NCI-H2029 (cell line): ENCODE data around the gene ZNF831.

ENCODE experiments used
- DNase-seq: peaks from one replicate; lab custom pipeline; 2025; lab: John Stamatoyannopoulos, UW

The ZNF831 gene

GRCh38 chr20:59163631-59164530, at the start of gene ZNF831:
Gene ZNF831 (plus strand): TSS chr20:59163821. CDS start chr20:59191020, 27,199 bp downstream.
- no peak for DNase-seq

DNA sequence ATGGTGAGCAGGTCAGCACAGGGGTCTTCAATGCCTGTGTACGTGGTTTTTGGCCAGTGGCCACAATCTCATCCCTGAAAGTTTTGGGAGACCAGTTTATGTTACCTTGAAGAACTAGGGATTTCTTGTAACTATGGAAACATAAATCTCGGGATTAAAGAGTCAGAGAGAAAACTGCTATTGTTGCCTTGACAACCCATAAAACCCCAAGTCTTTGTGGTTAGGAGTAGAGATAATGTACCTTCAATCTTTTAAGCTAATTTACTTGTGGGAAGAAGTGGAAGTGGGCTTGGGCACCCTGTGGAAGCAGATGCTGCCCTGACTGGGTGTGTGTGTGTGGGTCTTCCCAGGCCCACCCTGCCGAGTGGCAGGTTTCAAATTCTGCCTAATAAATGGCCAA, 46.1 kb upstream of the ZNF831 start:
- DNase-seq, result no peak

DNA sequence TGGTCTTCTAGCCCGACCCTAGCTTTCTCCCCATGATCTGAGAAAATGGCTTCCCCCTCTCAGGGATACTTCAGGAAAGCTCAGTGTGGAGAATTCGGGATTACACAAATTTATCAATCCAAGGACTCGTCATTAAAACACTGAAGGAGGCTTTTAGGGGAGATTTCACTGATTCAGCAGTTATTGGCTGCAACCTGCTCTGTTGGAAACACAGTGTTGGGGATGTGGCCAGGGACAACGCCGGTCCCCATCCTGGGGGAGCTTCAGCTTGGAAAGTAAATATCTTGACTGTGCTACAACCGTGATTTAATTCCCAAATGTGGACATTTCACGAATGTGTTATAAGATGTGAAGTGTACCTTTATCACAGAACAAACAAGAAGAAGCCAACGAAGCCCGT, 44.8 kb upstream of the ZNF831 start:
- DNase-seq, result no peak

GRCh38 chr20:59120491-59120890, 43.1 kb upstream of the ZNF831 start:
- no peak for DNase-seq

DNA sequence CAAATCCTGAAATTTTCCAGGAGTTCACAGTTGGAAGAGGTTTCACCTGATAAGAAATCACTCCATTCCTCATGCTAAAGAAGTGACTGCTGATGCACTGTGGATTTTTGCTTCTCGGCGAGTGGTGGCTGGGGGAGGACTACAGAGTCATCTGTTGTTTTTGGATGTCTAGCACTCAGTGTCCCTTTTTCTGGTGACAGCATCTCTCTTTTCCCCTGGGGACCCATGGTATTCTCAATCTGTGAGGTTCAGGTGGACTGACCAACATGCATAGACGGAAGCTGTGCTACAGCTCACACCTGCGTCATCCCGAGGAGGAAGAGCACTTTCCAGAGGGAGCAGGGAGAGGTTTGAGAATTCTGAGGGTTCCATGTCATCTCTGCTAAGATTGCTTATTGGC, 42.7 kb upstream of the ZNF831 start:
- no peak for DNase-seq

GRCh38 chr20:59121714-59122565, 41.7 kb upstream of the ZNF831 start:
- no peak for DNase-seq

DNA sequence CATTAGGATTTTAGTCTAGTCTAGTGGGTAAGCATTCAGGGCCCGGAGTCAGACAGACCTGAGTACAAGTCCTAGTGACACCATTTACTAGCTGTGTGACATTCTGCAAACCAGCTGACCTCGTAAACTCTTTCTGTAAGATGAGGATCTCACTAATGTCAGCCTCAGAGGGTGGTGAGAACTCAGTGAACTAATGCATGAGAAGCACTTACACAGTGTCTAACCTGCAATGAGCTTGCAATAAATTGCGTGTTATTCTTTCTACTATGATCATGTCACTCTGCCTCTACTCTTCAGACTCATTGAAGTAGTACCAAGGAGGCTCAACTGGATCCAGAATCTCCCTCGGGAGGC, 41.1 kb upstream of the ZNF831 start:
- no peak for DNase-seq

DNA sequence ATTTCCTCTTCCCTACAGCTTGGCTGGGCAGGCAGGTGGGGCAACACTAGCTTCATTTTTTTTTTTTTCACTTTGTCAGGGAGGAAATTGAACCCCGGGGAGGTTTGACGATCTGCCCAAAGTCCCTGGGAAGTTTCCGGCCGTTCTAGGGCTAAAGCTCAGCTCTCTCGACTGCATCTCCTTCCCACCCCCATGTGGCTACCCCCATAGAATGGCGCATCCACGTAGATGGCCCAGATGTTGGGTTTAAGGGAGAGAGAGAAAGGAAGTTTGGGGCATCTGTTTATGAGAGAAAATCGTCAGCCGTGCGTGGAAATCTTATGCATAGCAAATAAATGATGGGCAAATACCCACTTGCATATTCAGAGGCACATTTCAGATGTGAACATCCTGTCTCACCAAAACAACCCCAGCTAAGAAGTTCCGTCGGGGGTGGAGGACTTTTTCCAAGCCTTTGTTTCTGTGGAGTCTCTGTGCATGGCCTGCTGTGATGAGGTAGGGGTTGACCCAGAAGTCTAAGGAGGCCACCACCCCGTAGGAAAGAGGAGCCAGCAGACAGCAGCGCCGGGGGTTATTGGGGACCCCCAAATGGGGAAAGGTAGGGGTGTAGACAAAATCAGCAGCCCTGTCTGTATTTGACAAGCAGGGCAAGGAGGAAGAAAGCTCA, 40.5 kb upstream of the ZNF831 start:
- DNase-seq, result no peak

GRCh38 chr20:59123678-59124255, 39.9 kb upstream of the ZNF831 start:
- no peak for DNase-seq

- no peak for DNase-seq
These were observed 39.2 kb upstream of the ZNF831 start for GRCh38 chr20:59124296-59125029.

GRCh38 chr20:59125332-59125731, 38.3 kb upstream of the ZNF831 start:
- no peak for DNase-seq

DNA sequence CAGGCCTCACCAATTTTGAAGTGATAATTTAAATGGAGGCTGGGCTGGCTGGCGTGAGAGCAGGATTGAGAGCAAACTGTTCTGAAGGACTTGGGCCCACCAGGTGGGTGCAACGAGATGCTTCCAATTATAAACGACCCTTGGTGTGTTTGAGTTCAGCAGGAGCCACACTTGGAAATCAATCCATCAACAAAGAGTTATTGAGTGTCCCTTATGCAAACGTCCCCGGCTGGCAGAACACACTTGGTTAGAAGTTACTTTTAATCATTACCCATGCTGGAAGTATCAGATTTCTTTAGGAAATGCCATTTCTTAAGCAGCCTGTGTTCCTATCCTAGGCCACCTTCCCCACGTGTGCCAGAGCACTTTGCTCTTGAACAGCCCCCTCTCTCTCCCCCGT, 37.8 kb upstream of the ZNF831 start:
- no peak for DNase-seq

DNA sequence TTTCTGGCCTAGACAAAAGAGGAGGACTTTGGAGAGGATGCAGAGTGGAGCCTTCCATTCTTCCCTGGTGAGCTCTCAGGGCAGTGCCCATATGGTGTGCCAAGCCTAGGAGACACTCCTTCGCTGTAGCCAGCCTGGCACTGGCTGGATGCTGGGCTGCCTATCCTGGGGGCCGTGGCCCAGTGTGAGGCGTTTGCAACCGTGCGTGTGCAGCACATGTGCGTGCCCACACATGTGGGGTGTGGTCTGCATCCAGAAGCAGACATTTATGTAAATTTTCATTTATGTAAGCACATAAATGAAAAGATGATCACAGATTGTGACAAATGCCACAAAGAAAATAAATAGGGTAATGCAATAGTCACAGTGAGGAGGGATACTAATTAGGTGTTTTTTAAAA, 35.8 kb upstream of the ZNF831 start:
- no peak for DNase-seq

DNA sequence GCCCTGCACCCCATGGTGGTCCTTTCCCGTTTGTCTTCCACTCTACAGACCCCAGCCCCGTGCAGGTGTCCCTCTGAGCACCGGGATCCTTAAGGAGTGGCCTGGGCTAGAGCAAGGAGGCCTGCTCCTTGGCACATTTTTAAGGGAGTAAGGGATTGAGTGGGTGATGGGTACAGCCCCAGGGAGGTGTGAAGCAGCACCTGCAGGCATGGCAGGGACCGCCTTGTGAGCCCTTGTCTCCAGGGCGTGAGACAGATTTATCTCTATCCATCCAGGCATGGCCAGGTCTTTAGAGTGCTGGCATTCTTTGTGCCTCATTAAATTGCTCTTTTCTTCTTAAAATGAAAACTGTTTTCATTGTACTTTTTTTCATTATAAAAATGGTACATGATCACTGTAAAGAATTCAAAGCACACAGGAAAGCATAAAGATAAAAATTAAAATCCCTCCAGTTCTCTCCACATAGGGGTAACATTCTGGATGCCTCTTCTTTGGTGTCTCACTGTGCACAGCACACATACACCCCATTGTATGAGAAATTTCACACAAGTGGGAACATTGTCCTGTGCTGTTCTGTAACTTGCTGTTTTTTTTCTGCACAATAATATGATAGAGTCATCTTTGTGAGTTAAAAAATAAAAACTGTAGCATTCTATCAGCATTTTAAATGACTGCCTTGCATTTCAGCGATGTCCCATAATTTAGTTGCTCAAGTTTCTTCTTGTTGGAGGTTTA, 31.9 kb upstream of the ZNF831 start:
- DNase-seq, result no peak

- DNase-seq, result no peak
These were observed 29.4 kb upstream of the ZNF831 start for GRCh38 chr20:59134182-59134581.

- no peak for DNase-seq
These were observed 28.5 kb upstream of the ZNF831 start for GRCh38 chr20:59135093-59135492.

GRCh38 chr20:59136027-59136426, 27.6 kb upstream of the ZNF831 start:
- no peak for DNase-seq

DNA sequence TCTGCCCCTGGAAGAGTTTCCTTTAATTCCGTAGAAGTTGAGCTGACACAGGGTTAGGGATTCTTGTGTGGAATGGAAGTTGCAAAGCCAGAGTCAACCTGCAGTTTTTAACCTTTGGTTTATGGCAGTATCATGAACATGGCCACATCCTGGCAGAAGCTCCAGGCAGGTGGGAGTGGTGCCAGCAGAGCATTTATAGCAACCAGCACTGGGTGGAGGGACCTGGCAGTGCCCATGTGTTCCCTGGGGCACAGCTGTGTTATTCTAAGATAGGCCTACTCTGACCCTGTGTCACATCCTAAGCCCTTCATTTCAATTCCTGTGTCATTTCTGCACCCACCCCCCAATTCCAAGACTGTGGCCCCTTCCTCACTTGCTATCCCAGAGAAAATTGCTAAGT, 26.1 kb upstream of the ZNF831 start:
- DNase-seq, result no peak

- no peak for DNase-seq
These were observed 25.4 kb upstream of the ZNF831 start for GRCh38 chr20:59138114-59138748.

- no peak for DNase-seq
These were observed 23.6 kb upstream of the ZNF831 start for GRCh38 chr20:59139998-59140397.
